ENCODE results near the gene SULT1A2. TPM values are rescaled to one million over a fixed set of nuclear protein-coding genes. Genes with fewer than 3 reads are reported as not detected.

SULT1A2 gene
- total RNA-seq, 1 donor: not detected

GRCh38 chr16:28607116-28607623 lies 10.3 kb upstream of the SULT1A2 start:
- no peaks in the 10 kb centered on the region for H3K79me2 ChIP-seq (ENCODE audit: insufficient read depth, low read length)
- peaks cover 4% of the 10 kb centered on the region for H3K27me3 ChIP-seq (ENCODE audit: insufficient read depth, low read length)
- TF ChIP-seq CTCF (IDR thresholded peaks at IDR 0.05; ENCODE audit: extremely low read depth, low read depth, low read length): no peak

GRCh38 chr16:28606291-28607115 lies 9.7 kb upstream of the SULT1A2 start:
- H4K20me1 ChIP-seq (ENCODE audit: insufficient read depth, low read length): no peaks in the 10 kb centered on the region
- peaks cover 4% of the 10 kb centered on the region for H3K27me3 ChIP-seq (ENCODE audit: insufficient read depth, low read length)
- no peak for TF ChIP-seq CTCF (IDR thresholded peaks at IDR 0.05; ENCODE audit: extremely low read depth, low read depth, low read length)
- H3K27ac ChIP-seq (ENCODE audit: low read depth, low read length): no peak overlapping the region
- H3K4me2 ChIP-seq (ENCODE audit: insufficient read depth, low read length): no peak overlapping the region
- no peaks in the 10 kb centered on the region for H3K79me2 ChIP-seq (ENCODE audit: insufficient read depth, low read length)
- no peaks in the 10 kb centered on the region for H3K36me3 ChIP-seq (ENCODE audit: insufficient read depth, low read length)
- no peaks in the 10 kb centered on the region for H3K9me3 ChIP-seq (ENCODE audit: low read depth, low read length)
- H3K4me3 ChIP-seq (ENCODE audit: insufficient read depth, low read length): no peak overlapping the region
- no peaks in the 10 kb centered on the region for H3K4me1 ChIP-seq (ENCODE audit: insufficient read depth, low read length)
- peak; percentile 80 for DNase-seq (ENCODE audit: insufficient read length, low spot score, missing footprints)
- H2AFZ ChIP-seq (ENCODE audit: low read length): no peak overlapping the region

More at GRCh38 chr16:28607116-28607623, 10.3 kb upstream of the SULT1A2 start:
- Histone ChIP-seq H3K4me3 (ENCODE audit: insufficient read depth, low read length) (no peak overlapping the region), H4K20me1 (ENCODE audit: insufficient read depth, low read length) (no peaks in the 10 kb centered on the region), H3K9me3 (ENCODE audit: low read depth, low read length) (no peaks in the 10 kb centered on the region), H2AFZ (ENCODE audit: low read length) (no peak overlapping the region), H3K36me3 (ENCODE audit: insufficient read depth, low read length) (no peaks in the 10 kb centered on the region), H3K4me2 (ENCODE audit: insufficient read depth, low read length) (no peak overlapping the region), H3K27ac (ENCODE audit: low read depth, low read length) (no peak overlapping the region), H3K4me1 (ENCODE audit: insufficient read depth, low read length) (no peaks in the 10 kb centered on the region)
- peak; percentile 35 for DNase-seq (ENCODE audit: insufficient read length, low spot score, missing footprints)

- H3K4me2 ChIP-seq (ENCODE audit: insufficient read depth, low read length): no peak overlapping the region
- H4K20me1 ChIP-seq (ENCODE audit: insufficient read depth, low read length): no peaks in the 10 kb centered on the region
- no peak overlapping the region for H3K4me3 ChIP-seq (ENCODE audit: insufficient read depth, low read length)
- H3K4me1 ChIP-seq (ENCODE audit: insufficient read depth, low read length): no peaks in the 10 kb centered on the region
- no peaks in the 10 kb centered on the region for H3K36me3 ChIP-seq (ENCODE audit: insufficient read depth, low read length)
- no peak overlapping the region for H2AFZ ChIP-seq (ENCODE audit: low read length)
- TF ChIP-seq CTCF (IDR thresholded peaks at IDR 0.05; ENCODE audit: extremely low read depth, low read depth, low read length): no peak
- H3K27me3 ChIP-seq (ENCODE audit: insufficient read depth, low read length): peaks cover 4% of the 10 kb centered on the region
- H3K79me2 ChIP-seq (ENCODE audit: insufficient read depth, low read length): no peaks in the 10 kb centered on the region
- H3K9me3 ChIP-seq (ENCODE audit: low read depth, low read length): no peaks in the 10 kb centered on the region
- DNase-seq (ENCODE audit: insufficient read length, low spot score, missing footprints): no peak
- no peak overlapping the region for H3K27ac ChIP-seq (ENCODE audit: low read depth, low read length)
Observed at GRCh38 chr16:28604186-28604565, 7.3 kb upstream of the SULT1A2 start.

GRCh38 chr16:28603381-28604185 lies 6.7 kb upstream of the SULT1A2 start:
- Histone ChIP-seq H3K27me3 (ENCODE audit: insufficient read depth, low read length) (peaks cover 4% of the 10 kb centered on the region), H3K79me2 (ENCODE audit: insufficient read depth, low read length) (no peaks in the 10 kb centered on the region), H3K9me3 (ENCODE audit: low read depth, low read length) (no peaks in the 10 kb centered on the region), H4K20me1 (ENCODE audit: insufficient read depth, low read length) (no peaks in the 10 kb centered on the region), H3K36me3 (ENCODE audit: insufficient read depth, low read length) (no peaks in the 10 kb centered on the region), H3K4me3 (ENCODE audit: insufficient read depth, low read length) (no peak overlapping the region), H3K4me1 (ENCODE audit: insufficient read depth, low read length) (no peaks in the 10 kb centered on the region), H2AFZ (ENCODE audit: low read length) (no peak overlapping the region), H3K4me2 (ENCODE audit: insufficient read depth, low read length) (no peak overlapping the region), H3K27ac (ENCODE audit: low read depth, low read length) (no peak overlapping the region)
- no peak for TF ChIP-seq CTCF (IDR thresholded peaks at IDR 0.05; ENCODE audit: extremely low read depth, low read depth, low read length)
- peak; percentile 76 for DNase-seq (ENCODE audit: insufficient read length, low spot score, missing footprints)

All from osteoblast (primary cell).